NB4 (cell line): ENCODE measurements around the gene CCDC88B.
A peak's percentile ranks its signal among the peaks of the same experiment; 100 is the strongest.

Experiments
- DNase-seq: peaks from one replicate; pipeline ENCODE4 v3.0.0; 2010; ENCODE audit warnings: low read depth
- H3K4me3 ChIP-seq: one replicate; pipeline ENCODE4 v1.5.1; 2011; ENCODE audit warnings: mild to moderate bottlenecking, low read depth, low read length, moderate library complexity
- MYC ChIP-seq: IDR thresholded peaks from 2 replicates; pipeline ENCODE4 v1.6.1; 2011; ENCODE audit warnings: low read depth, low read length
- POLR2A ChIP-seq: IDR thresholded peaks from 2 replicates; pipeline ENCODE4 v1.6.1; 2011; ENCODE audit warnings: mild to moderate bottlenecking; ENCODE audit not compliant: insufficient read length; ENCODE audit errors: extremely low read depth
- TF ChIP-seq, protein P1 (sequence below): IDR thresholded peaks from 2 replicates; pipeline ENCODE4 v1.6.1; 2011; ENCODE audit warnings: low read depth, low read length
- TF ChIP-seq, protein P2 (sequence below): IDR thresholded peaks from one replicate; pipeline ENCODE4 v1.5.1; 2012; ENCODE audit warnings: low read depth, low read length

CCDC88B gene

DNA sequence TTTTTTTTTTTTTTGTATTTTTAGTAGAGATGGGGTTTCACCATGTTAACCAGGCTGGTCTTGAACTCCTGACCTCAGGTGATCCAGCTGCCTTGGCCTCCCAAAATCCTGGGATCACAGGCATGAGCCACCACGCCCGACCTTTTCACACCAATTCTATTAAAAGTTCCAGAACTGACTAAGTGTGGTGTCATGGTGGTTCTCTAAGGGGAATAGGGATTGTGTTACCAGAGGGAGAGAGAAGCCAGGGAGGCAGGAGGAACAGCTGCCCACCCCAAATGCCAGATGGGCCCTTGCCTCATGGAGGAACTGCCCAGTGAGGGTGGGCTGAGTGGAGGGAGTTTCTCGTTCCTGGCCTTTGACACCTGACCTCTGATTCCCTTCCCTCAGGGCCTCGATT lies 24.9 kb downstream of the CCDC88B start:
- no peak overlapping the region for H3K4me3 ChIP-seq
- DNase-seq, result no peak
- TF ChIP-seq, protein P1, sequence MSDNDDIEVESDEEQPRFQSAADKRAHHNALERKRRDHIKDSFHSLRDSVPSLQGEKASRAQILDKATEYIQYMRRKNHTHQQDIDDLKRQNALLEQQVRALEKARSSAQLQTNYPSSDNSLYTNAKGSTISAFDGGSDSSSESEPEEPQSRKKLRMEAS, result no peak
- no peak for TF ChIP-seq POLR2A
- TF ChIP-seq, protein P2, sequence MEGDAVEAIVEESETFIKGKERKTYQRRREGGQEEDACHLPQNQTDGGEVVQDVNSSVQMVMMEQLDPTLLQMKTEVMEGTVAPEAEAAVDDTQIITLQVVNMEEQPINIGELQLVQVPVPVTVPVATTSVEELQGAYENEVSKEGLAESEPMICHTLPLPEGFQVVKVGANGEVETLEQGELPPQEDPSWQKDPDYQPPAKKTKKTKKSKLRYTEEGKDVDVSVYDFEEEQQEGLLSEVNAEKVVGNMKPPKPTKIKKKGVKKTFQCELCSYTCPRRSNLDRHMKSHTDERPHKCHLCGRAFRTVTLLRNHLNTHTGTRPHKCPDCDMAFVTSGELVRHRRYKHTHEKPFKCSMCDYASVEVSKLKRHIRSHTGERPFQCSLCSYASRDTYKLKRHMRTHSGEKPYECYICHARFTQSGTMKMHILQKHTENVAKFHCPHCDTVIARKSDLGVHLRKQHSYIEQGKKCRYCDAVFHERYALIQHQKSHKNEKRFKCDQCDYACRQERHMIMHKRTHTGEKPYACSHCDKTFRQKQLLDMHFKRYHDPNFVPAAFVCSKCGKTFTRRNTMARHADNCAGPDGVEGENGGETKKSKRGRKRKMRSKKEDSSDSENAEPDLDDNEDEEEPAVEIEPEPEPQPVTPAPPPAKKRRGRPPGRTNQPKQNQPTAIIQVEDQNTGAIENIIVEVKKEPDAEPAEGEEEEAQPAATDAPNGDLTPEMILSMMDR, result no peak
- no peak for TF ChIP-seq MYC

DNA sequence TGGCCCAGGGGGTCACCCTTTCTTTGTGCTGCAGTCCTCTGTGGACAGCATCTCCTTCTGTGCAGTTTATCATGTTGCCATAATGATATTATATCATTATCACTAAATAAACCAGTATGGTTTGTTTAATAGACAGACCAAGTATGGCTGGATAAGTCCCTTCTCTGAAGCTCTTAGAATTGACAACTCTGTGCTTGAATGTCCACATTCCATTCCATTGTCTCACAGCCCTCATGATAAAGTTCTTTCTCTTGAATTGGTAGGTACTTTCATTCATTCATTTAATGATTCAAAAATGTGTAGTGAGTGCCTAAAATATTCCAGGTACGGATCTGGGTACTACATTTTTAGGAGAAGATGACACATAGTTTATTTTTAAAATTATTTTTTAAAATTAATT lies 26.7 kb downstream of the CCDC88B start:
- TF ChIP-seq, protein P1, result no peak
- TF ChIP-seq, protein P2, result no peak
- no peak for TF ChIP-seq POLR2A
- TF ChIP-seq MYC, result no peak
- H3K4me3 ChIP-seq, result no peak overlapping the region
- no peak for DNase-seq

GRCh38 chr11:64367931-64368672 lies 28.1 kb downstream of the CCDC88B start:
- TF ChIP-seq MYC (no peak), POLR2A (no peak)
- TF ChIP-seq, protein P2, result no peak
- TF ChIP-seq, protein P1, result no peak
- DNase-seq, result no peak
- no peak overlapping the region for H3K4me3 ChIP-seq

- no peak overlapping the region for H3K4me3 ChIP-seq
- DNase-seq, result no peak
- TF ChIP-seq MYC (no peak), POLR2A (no peak)
- TF ChIP-seq, protein P1, result no peak
- TF ChIP-seq, protein P2, result no peak
These were observed 28.7 kb downstream of the CCDC88B start for GRCh38 chr11:64368673-64369074.

DNA sequence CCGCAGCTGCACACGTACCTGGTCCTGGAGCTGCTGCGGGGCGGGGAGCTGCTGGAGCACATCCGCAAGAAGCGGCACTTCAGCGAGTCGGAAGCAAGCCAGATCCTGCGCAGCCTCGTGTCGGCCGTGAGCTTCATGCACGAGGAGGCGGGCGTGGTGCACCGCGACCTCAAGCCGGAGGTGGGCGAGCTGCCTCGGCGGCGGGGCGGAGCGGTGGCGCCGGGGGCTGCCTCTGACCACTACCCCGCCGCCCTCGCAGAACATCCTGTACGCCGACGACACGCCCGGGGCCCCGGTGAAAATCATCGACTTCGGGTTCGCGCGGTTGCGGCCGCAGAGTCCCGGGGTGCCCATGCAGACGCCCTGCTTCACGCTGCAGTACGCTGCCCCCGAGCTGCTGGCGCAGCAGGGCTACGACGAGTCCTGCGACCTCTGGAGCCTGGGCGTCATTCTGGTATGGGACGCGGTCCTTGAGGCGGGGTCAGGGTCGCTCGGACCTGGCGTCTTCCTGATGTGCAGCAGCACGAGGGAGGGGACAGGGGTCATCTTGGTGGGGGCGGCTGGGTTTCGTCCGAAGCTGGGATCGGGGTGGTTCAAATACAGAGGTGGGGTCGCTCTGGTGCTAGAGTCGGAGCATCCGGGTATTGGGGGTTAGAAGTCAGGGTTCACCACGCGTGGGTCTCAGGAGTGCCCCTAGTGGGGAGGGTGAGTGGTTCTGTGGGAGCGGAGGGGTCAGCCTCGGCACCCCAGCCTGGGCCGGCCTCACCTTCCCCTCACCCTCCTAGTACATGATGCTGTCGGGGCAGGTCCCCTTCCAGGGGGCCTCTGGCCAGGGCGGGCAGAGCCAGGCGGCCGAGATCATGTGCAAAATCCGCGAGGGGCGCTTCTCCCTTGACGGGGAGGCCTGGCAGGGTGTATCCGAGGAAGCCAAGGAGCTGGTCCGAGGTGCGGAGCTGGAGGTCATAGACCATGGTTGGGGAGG lies 29.7 kb downstream of the CCDC88B start:
- H3K4me3 ChIP-seq, result no peak overlapping the region
- TF ChIP-seq, protein P2, result peak; percentile 16
- TF ChIP-seq, protein P1, result no peak
- no peak for TF ChIP-seq POLR2A
- no peak for TF ChIP-seq MYC
- no peak for DNase-seq
